Peyer's patch (tissue), 4 donors: Measurements from ENCODE around the gene RAI14.

Experiments used
- POLR2A ChIP-seq, 2 donors: fragments of 450-650 bp; IDR thresholded peaks; one replicate each; pipeline ENCODE4 v1.5.1; 2017; ENCODE audit warnings: antibody characterized with exemption in 2 of 2, mild to moderate bottlenecking in 2 of 2, moderate library complexity in 2 of 2
- TF ChIP-seq, protein P1 (sequence below), 6 experiments: fragments of 450-650 bp in 4 of 6; fragments of 200-600 bp in 2 of 6; sonication (generic) in 1 of 6; IDR thresholded peaks; one replicate each; pipeline ENCODE4 v1.5.1; 2017 to 2019; ENCODE audit warnings: antibody characterized with exemption in 6 of 6, mild to moderate bottlenecking in 3 of 6, moderate library complexity in 1 of 6

GRCh38 chr5:34791761-34792244 is 135.7 kb downstream of the RAI14 start:
- TF ChIP-seq, protein P1, sequence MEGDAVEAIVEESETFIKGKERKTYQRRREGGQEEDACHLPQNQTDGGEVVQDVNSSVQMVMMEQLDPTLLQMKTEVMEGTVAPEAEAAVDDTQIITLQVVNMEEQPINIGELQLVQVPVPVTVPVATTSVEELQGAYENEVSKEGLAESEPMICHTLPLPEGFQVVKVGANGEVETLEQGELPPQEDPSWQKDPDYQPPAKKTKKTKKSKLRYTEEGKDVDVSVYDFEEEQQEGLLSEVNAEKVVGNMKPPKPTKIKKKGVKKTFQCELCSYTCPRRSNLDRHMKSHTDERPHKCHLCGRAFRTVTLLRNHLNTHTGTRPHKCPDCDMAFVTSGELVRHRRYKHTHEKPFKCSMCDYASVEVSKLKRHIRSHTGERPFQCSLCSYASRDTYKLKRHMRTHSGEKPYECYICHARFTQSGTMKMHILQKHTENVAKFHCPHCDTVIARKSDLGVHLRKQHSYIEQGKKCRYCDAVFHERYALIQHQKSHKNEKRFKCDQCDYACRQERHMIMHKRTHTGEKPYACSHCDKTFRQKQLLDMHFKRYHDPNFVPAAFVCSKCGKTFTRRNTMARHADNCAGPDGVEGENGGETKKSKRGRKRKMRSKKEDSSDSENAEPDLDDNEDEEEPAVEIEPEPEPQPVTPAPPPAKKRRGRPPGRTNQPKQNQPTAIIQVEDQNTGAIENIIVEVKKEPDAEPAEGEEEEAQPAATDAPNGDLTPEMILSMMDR (IDR thresholded peaks at IDR 0.05): no peak
- TF ChIP-seq POLR2A (IDR thresholded peaks at IDR 0.05): no peak
